ENCODE data around the gene MAPRE3.

The MAPRE3 gene

GRCh38 chr2:27033253-27033852 is 62.9 kb downstream of the MAPRE3 start:
- peaks cover 34 to 41% of the 10 kb centered on the region in 2 donors for H3K36me3 ChIP-seq (ENCODE audit: control insufficient read depth in 2 of 2, insufficient read depth in 2 of 2, low read length in 2 of 2)
- peaks cover 12 to 14% of the 10 kb centered on the region in 2 donors for H3K4me1 ChIP-seq (ENCODE audit: control insufficient read depth in 2 of 2, insufficient read depth in 2 of 2, low read length in 2 of 2)
- H3K27me3 ChIP-seq (ENCODE audit: control insufficient read depth in 2 of 2, insufficient read depth in 2 of 2, low read length in 2 of 2), result no peaks in the 10 kb centered on the region
- peak overlapping the region; percentile 79 to 97 for H3K4me3 ChIP-seq (ENCODE audit: low read length in 2 of 2)
- H3K9me3 ChIP-seq (ENCODE audit: control insufficient read depth in 2 of 2, low read length in 2 of 2), result no peaks in the 10 kb centered on the region
- H3K9ac ChIP-seq (ENCODE audit: low read depth in 1 of 2, low read length in 2 of 2), result peak overlapping the region; percentile 91 to 92
- H3K27ac ChIP-seq (ENCODE audit: low read depth in 2 of 2, low read length in 2 of 2), result peak overlapping the region; percentile 64 to 75

DNA sequence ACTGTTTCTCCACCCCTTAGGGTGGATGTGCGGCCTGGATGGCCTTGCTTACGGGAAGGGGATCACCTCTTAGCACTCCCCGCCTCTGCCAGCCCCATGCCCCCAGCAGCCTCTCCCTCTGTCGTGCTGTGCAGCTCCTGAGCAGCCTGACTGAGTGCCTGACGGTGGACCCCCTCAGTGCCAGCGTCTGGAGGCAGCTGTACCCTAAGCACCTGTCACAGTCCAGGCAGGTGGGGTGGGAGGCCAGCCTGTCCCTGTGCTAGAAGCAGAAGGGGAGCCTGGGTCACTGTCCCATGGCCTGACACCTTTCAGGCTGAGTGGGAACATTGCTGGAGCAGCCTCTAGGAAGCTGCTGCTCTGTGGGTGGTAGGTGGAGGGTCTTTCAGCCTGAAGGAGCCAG is 67.6 kb downstream of the MAPRE3 start:
- Histone ChIP-seq H3K4me1 (ENCODE audit: control insufficient read depth in 2 of 2, insufficient read depth in 2 of 2, low read length in 2 of 2) (peaks cover 17 to 19% of the 10 kb centered on the region in 2 donors), H3K9me3 (ENCODE audit: control insufficient read depth in 2 of 2, low read length in 2 of 2) (no peaks in the 10 kb centered on the region), H3K27ac (ENCODE audit: low read depth in 2 of 2, low read length in 2 of 2) (no peak overlapping the region), H3K27me3 (ENCODE audit: control insufficient read depth in 2 of 2, insufficient read depth in 2 of 2, low read length in 2 of 2) (no peaks in the 10 kb centered on the region), H3K36me3 (ENCODE audit: control insufficient read depth in 2 of 2, insufficient read depth in 2 of 2, low read length in 2 of 2) (peaks cover 65 to 70% of the 10 kb centered on the region in 2 donors), H3K4me3 (ENCODE audit: low read length in 2 of 2) (no peak overlapping the region), H3K9ac (ENCODE audit: low read depth in 1 of 2, low read length in 2 of 2) (no peak overlapping the region)

DNA sequence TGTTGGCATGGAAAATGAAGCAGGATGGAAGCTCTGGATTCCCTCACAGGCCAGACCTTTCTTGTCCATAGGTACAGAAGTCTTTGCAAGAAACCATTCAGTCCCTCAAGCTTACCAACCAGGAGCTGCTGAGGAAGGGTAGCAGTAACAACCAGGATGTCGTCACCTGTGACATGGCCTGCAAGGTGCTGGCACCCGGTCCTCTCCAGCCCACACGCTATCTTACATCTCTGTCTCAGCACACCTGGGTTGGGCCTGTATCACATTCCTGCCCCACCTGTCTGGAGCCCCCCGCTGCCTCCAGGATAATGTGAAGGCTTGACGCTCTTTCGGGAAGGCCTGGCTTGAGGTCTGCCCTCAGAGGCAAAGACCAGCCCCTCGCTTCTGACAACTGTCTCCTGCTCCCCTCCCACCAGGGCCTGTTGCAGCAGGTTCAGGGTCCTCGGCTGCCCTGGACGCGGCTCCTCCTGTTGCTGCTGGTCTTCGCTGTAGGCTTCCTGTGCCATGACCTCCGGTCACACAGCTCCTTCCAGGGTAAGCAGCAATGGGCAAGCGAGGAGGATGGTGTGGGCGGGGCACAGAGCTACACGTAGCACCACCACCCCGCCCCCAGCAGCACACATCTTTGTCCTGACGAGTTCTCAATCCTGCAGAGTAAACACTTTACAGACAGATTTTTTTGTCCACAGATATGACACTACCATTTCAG is 68.3 kb downstream of the MAPRE3 start:
- peaks cover 65 to 70% of the 10 kb centered on the region in 2 donors for H3K36me3 ChIP-seq (ENCODE audit: control insufficient read depth in 2 of 2, insufficient read depth in 2 of 2, low read length in 2 of 2)
- H3K4me3 ChIP-seq (ENCODE audit: low read length in 2 of 2), result no peak overlapping the region
- no peaks in the 10 kb centered on the region for H3K9me3 ChIP-seq (ENCODE audit: control insufficient read depth in 2 of 2, low read length in 2 of 2)
- H3K27me3 ChIP-seq (ENCODE audit: control insufficient read depth in 2 of 2, insufficient read depth in 2 of 2, low read length in 2 of 2), result no peaks in the 10 kb centered on the region
- H3K4me1 ChIP-seq (ENCODE audit: control insufficient read depth in 2 of 2, insufficient read depth in 2 of 2, low read length in 2 of 2), result peaks cover 10 to 19% of the 10 kb centered on the region in 2 donors
- no peak overlapping the region for H3K9ac ChIP-seq (ENCODE audit: low read depth in 1 of 2, low read length in 2 of 2)
- no peak overlapping the region for H3K27ac ChIP-seq (ENCODE audit: low read depth in 2 of 2, low read length in 2 of 2)

DNA sequence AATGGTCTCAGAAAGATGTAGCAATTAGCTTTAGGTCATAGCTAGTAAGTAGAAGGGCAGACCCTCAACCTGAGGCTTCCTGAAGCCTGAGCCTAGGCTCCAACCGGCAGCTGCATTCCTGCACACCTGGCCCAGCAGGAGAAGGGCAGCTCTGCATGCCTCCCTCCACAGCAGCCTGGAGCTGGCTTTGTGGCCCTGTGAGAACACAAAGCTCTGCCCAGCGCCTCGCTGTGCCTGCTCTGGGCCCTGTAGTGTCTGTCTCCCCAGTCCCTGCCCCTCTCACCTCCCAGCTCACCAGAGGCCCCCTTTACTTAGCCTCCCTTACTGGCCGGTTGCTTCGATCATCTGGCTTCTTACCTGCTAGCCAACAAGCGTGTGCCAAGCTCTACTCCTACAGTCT is 69.0 kb downstream of the MAPRE3 start:
- Histone ChIP-seq H3K36me3 (ENCODE audit: control insufficient read depth in 2 of 2, insufficient read depth in 2 of 2, low read length in 2 of 2) (peaks cover 65 to 70% of the 10 kb centered on the region in 2 donors), H3K27me3 (ENCODE audit: control insufficient read depth in 2 of 2, insufficient read depth in 2 of 2, low read length in 2 of 2) (no peaks in the 10 kb centered on the region), H3K4me1 (ENCODE audit: control insufficient read depth in 2 of 2, insufficient read depth in 2 of 2, low read length in 2 of 2) (peaks cover 6 to 13% of the 10 kb centered on the region in 2 donors), H3K9ac (ENCODE audit: low read depth in 1 of 2, low read length in 2 of 2) (no peak overlapping the region), H3K27ac (ENCODE audit: low read depth in 2 of 2, low read length in 2 of 2) (no peak overlapping the region), H3K4me3 (ENCODE audit: low read length in 2 of 2) (no peak overlapping the region), H3K9me3 (ENCODE audit: control insufficient read depth in 2 of 2, low read length in 2 of 2) (no peaks in the 10 kb centered on the region)

- Histone ChIP-seq H3K36me3 (ENCODE audit: control insufficient read depth in 2 of 2, insufficient read depth in 2 of 2, low read length in 2 of 2) (peaks cover 65 to 69% of the 10 kb centered on the region in 2 donors), H3K4me1 (ENCODE audit: control insufficient read depth in 2 of 2, insufficient read depth in 2 of 2, low read length in 2 of 2) (peaks cover 6 to 13% of the 10 kb centered on the region in 2 donors), H3K9me3 (ENCODE audit: control insufficient read depth in 2 of 2, low read length in 2 of 2) (no peaks in the 10 kb centered on the region), H3K4me3 (ENCODE audit: low read length in 2 of 2) (no peak overlapping the region), H3K27ac (ENCODE audit: low read depth in 2 of 2, low read length in 2 of 2) (no peak overlapping the region), H3K9ac (ENCODE audit: low read depth in 1 of 2, low read length in 2 of 2) (no peak overlapping the region), H3K27me3 (ENCODE audit: control insufficient read depth in 2 of 2, insufficient read depth in 2 of 2, low read length in 2 of 2) (no peaks in the 10 kb centered on the region)
Observed at GRCh38 chr2:27039871-27040270, 69.4 kb downstream of the MAPRE3 start.

GRCh38 chr2:27040282-27040681 is 69.8 kb downstream of the MAPRE3 start:
- peaks cover 61 to 66% of the 10 kb centered on the region in 2 donors for H3K36me3 ChIP-seq (ENCODE audit: control insufficient read depth in 2 of 2, insufficient read depth in 2 of 2, low read length in 2 of 2)

DNA sequence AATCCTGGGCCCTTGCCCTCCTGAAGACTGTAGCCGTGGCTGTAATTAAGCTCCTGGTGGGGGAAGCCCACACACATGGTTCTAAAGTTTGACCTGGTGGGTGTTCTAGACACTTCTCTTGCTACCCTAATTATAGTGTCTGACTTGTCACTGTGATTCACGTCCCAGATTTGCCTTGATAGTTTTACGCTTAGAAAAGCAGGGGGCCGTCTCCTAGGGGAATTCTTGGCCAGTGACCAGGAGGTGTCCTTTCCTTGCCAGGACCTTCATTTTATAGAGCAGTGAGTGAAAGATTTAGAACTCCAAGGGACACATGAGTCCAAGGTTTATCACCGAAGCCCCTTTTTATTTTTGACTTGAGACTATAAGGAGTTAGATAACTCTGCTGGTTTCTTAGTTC is 71.3 kb downstream of the MAPRE3 start:
- Histone ChIP-seq H3K27ac (ENCODE audit: low read depth in 2 of 2, low read length in 2 of 2) (peak overlapping the region in 1 of 2 donors; percentile 32), H3K4me1 (ENCODE audit: control insufficient read depth in 2 of 2, insufficient read depth in 2 of 2, low read length in 2 of 2) (peaks cover 6 to 13% of the 10 kb centered on the region in 2 donors), H3K9me3 (ENCODE audit: control insufficient read depth in 2 of 2, low read length in 2 of 2) (no peaks in the 10 kb centered on the region), H3K4me3 (ENCODE audit: low read length in 2 of 2) (no peak overlapping the region), H3K27me3 (ENCODE audit: control insufficient read depth in 2 of 2, insufficient read depth in 2 of 2, low read length in 2 of 2) (no peaks in the 10 kb centered on the region), H3K9ac (ENCODE audit: low read depth in 1 of 2, low read length in 2 of 2) (no peak overlapping the region), H3K36me3 (ENCODE audit: control insufficient read depth in 2 of 2, insufficient read depth in 2 of 2, low read length in 2 of 2) (peaks cover 47 to 51% of the 10 kb centered on the region in 2 donors)

More at GRCh38 chr2:27040282-27040681, 69.8 kb downstream of the MAPRE3 start:
- Histone ChIP-seq H3K4me3 (ENCODE audit: low read length in 2 of 2) (no peak overlapping the region), H3K9ac (ENCODE audit: low read depth in 1 of 2, low read length in 2 of 2) (no peak overlapping the region), H3K9me3 (ENCODE audit: control insufficient read depth in 2 of 2, low read length in 2 of 2) (no peaks in the 10 kb centered on the region), H3K27me3 (ENCODE audit: control insufficient read depth in 2 of 2, insufficient read depth in 2 of 2, low read length in 2 of 2) (no peaks in the 10 kb centered on the region), H3K27ac (ENCODE audit: low read depth in 2 of 2, low read length in 2 of 2) (no peak overlapping the region), H3K4me1 (ENCODE audit: control insufficient read depth in 2 of 2, insufficient read depth in 2 of 2, low read length in 2 of 2) (peaks cover 6 to 13% of the 10 kb centered on the region in 2 donors)

DNA sequence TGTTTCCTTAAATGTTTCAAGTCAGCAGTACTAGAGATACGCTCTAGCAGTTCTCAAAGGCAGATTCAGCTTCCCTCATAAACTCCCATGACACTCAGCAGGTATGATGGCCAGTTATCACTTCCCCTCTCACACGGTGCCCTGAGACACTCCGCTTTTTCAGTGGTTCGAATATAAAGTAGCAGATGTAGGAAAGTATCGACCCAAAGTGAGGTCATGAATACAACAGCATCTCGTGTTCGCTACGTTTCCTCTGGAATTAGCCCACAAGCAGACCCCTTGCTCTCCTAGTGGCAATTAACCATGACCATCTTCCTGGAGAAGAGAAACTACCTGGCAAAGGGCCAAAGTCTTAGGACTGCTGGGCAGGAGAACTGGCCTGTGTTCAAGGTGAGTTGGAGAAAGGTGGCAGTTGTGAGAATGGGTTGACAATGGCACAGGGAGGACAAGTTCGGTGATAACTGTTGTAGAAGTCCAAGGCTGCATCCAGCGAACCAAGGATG is 71.8 kb downstream of the MAPRE3 start:
- Histone ChIP-seq H3K27me3 (ENCODE audit: control insufficient read depth in 2 of 2, insufficient read depth in 2 of 2, low read length in 2 of 2) (no peaks in the 10 kb centered on the region), H3K4me1 (ENCODE audit: control insufficient read depth in 2 of 2, insufficient read depth in 2 of 2, low read length in 2 of 2) (peaks cover 6 to 13% of the 10 kb centered on the region in 2 donors), H3K36me3 (ENCODE audit: control insufficient read depth in 2 of 2, insufficient read depth in 2 of 2, low read length in 2 of 2) (peaks cover 42 to 46% of the 10 kb centered on the region in 2 donors), H3K9ac (ENCODE audit: low read depth in 1 of 2, low read length in 2 of 2) (no peak overlapping the region), H3K27ac (ENCODE audit: low read depth in 2 of 2, low read length in 2 of 2) (peak overlapping the region in 1 of 2 donors; percentile 14), H3K9me3 (ENCODE audit: control insufficient read depth in 2 of 2, low read length in 2 of 2) (no peaks in the 10 kb centered on the region), H3K4me3 (ENCODE audit: low read length in 2 of 2) (no peak overlapping the region)

GRCh38 chr2:27042985-27043634 is 72.7 kb downstream of the MAPRE3 start:
- Histone ChIP-seq H3K27me3 (ENCODE audit: control insufficient read depth in 2 of 2, insufficient read depth in 2 of 2, low read length in 2 of 2) (no peaks in the 10 kb centered on the region), H3K36me3 (ENCODE audit: control insufficient read depth in 2 of 2, insufficient read depth in 2 of 2, low read length in 2 of 2) (peaks cover 34 to 37% of the 10 kb centered on the region in 2 donors), H3K9ac (ENCODE audit: low read depth in 1 of 2, low read length in 2 of 2) (no peak overlapping the region), H3K4me3 (ENCODE audit: low read length in 2 of 2) (no peak overlapping the region), H3K9me3 (ENCODE audit: control insufficient read depth in 2 of 2, low read length in 2 of 2) (no peaks in the 10 kb centered on the region), H3K4me1 (ENCODE audit: control insufficient read depth in 2 of 2, insufficient read depth in 2 of 2, low read length in 2 of 2) (peaks cover 6 to 13% of the 10 kb centered on the region in 2 donors), H3K27ac (ENCODE audit: low read depth in 2 of 2, low read length in 2 of 2) (peak overlapping the region in 1 of 2 donors; percentile 43)
